Thyroid gland (tissue), 4 donors: ENCODE results near the gene TEX35. TPM values are rescaled to one million over a fixed set of nuclear protein-coding genes. Genes with fewer than 3 reads are reported as not detected.
"Not testable (repeated sequence)": the region's sequence is repeated elsewhere in the genome, so short reads cannot be mapped to it uniquely, and the experiment has no call there.

ENCODE experiments used
- DNase-seq, 2 donors: peaks; one replicate each; pipeline ENCODE4 v3.0.0-alpha.2; 2019
- H3K27ac ChIP-seq, 3 donors: fragments of 200-600 bp; sonication (generic); 1 replicate in 2 of 3; 2 replicates in 1 of 3; pipeline ENCODE4 v1.5.1; 2016 to 2019; ENCODE audit warnings: mild to moderate bottlenecking in 1 of 3, moderate library complexity in 1 of 3
- H3K27me3 ChIP-seq: fragments of 200-600 bp; sonication (generic); one replicate; pipeline ENCODE4 v1.5.1; 2019
- H3K36me3 ChIP-seq, 2 donors: fragments of 200-600 bp; sonication (generic); one replicate each; pipeline ENCODE4 v1.5.1; 2016 to 2019
- H3K4me1 ChIP-seq, 2 donors: fragments of 200-600 bp; sonication (generic); one replicate each; pipeline ENCODE4 v1.5.1; 2017 to 2019
- H3K4me3 ChIP-seq, 3 donors: fragments of 200-600 bp; sonication (generic); replicated peaks in 1 of 3; 1 replicate in 2 of 3; 2 replicates in 1 of 3; pipeline ENCODE4 v1.5.1; 2016; ENCODE audit warnings: mild to moderate bottlenecking in 1 of 3
- H3K9me3 ChIP-seq: fragments of 200-600 bp; sonication (generic); one replicate; pipeline ENCODE4 v1.5.1; 2017
- POLR2A ChIP-seq, 2 donors: fragments of 450-650 bp; IDR thresholded peaks; one replicate each; pipeline ENCODE4 v1.6.1; 2017; ENCODE audit warnings: antibody characterized with exemption in 2 of 2, mild to moderate bottlenecking in 2 of 2, moderate library complexity in 1 of 2
- WGBS, 2 donors: methylation state at CpG; one replicate each; pipeline ENCODE4 v1.1.5; 2017; 5-methylcytosine and 5-hydroxymethylcytosine counted together
- intact Hi-C: fragments of 100-400 bp; cut with DNase I; formaldehyde crosslinking; loops from one replicate; pipeline ENCODE4 v1.15.1; 2023
- total RNA-seq, 4 donors: library from RNA; depleted of rRNA; stranded (reverse); fragments of >200 nt; gene quantifications; one replicate each; pipeline ENCODE4 v1.2.3, GENCODE V29; 2016
- TF ChIP-seq, protein P1 (sequence below), 6 experiments: fragments of 200-600 bp in 3 of 6; fragments of 450-650 bp in 3 of 6; sonication (generic) in 3 of 6; IDR thresholded peaks; one replicate each; pipeline ENCODE4 v1.5.1; 2016 to 2019; ENCODE audit warnings: antibody characterized with exemption in 6 of 6, mild to moderate bottlenecking in 2 of 6, inconsistent platforms in 1 of 6, moderate library complexity in 1 of 6

Gene TEX35
- total RNA-seq, 4 donors from 2014 or later = not detected

GRCh38 chr1:178500936-178501554 lies 11.9 kb upstream of the TEX35 start:
- Histone ChIP-seq H3K9me3 (no peaks in the 10 kb centered on the region), H3K36me3 (no peaks in the 10 kb centered on the region), H3K4me3 (no peak overlapping the region), H3K27me3 (no peaks in the 10 kb centered on the region), H3K4me1 (no peaks in the 10 kb centered on the region), H3K27ac (no peak overlapping the region)
- TF ChIP-seq, protein P1, sequence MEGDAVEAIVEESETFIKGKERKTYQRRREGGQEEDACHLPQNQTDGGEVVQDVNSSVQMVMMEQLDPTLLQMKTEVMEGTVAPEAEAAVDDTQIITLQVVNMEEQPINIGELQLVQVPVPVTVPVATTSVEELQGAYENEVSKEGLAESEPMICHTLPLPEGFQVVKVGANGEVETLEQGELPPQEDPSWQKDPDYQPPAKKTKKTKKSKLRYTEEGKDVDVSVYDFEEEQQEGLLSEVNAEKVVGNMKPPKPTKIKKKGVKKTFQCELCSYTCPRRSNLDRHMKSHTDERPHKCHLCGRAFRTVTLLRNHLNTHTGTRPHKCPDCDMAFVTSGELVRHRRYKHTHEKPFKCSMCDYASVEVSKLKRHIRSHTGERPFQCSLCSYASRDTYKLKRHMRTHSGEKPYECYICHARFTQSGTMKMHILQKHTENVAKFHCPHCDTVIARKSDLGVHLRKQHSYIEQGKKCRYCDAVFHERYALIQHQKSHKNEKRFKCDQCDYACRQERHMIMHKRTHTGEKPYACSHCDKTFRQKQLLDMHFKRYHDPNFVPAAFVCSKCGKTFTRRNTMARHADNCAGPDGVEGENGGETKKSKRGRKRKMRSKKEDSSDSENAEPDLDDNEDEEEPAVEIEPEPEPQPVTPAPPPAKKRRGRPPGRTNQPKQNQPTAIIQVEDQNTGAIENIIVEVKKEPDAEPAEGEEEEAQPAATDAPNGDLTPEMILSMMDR (IDR thresholded peaks at IDR 0.05) = no peak
- TF ChIP-seq POLR2A (IDR thresholded peaks at IDR 0.05) = no peak
- no peak for DNase-seq
- WGBS, 2 donors = 79 to 83% methylated on average over 10 of the region's 10 CpGs
- intact Hi-C loops = loop anchor here (5.0 kb wide), 1 partner anchor 189 kb away; no protein-coding TSS in a partner anchor

DNA sequence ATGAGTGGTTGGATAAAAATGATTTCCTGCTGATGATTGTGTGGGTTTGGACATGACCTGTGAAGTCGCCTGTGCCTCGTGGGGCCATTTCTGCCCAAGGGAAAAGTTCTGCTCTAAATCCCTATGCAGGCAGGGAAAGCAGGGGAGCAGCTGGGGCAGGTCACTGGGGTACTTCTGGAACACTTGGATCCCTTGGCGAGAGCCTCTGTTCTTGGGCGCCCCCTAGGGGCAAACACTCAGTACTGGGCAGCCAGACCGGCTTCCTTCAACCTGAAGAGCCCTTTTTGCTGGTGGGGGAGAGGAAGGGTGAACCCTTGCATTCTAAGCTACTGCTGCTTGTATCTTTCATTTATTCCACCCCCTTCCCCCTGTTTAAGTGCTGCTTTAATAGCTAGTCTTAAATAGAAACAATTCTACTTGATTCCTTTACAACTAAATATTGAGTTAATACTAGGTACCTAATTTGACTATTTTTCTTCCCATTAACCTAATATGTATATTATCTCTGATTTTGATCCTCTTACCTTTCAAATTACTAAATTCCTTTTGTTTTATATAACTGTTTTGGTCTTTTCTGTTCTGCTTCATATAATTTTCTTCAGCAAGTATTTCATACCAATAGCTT lies 11.1 kb upstream of the TEX35 start:
- intact Hi-C loops = loop anchor here (5.0 kb wide), 1 partner anchor 190 kb away; no protein-coding TSS in a partner anchor
- Histone ChIP-seq H3K27ac (no peak overlapping the region), H3K27me3 (no peaks in the 10 kb centered on the region), H3K4me3 (no peak overlapping the region), H3K4me1 (no peaks in the 10 kb centered on the region), H3K36me3 (no peaks in the 10 kb centered on the region), H3K9me3 (no peaks in the 10 kb centered on the region)
- no peak for TF ChIP-seq POLR2A (IDR thresholded peaks at IDR 0.05)
- TF ChIP-seq, protein P1 (IDR thresholded peaks at IDR 0.05) = peak; percentile 58 to 89 (median 74)
- DNase-seq = peak; percentile 68 to 81
- 13 to 23% methylated on average over 5 of the region's 5 CpGs for WGBS, 2 donors

DNA sequence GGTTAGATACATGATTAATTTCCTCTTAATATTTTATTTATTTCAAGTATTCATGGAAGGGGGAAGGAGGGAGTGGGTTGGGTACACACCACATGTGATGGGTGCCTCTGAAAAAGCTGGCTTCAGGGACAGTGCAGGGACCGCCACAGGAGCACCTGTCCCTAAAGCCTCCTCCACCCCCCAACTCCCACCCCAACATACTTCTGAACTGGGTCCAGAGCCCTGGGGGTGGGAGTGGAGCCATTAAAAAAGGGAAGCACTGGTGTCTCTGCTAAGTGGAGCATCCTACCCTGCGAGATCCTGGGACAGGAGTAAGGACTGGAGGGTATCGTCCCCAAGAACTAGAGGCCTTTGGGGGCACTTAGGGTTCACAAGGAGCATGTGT lies 10.6 kb upstream of the TEX35 start:
- TF ChIP-seq, protein P1 (IDR thresholded peaks at IDR 0.05) = no peak
- no peak for TF ChIP-seq POLR2A (IDR thresholded peaks at IDR 0.05)
- no peak for DNase-seq
- Histone ChIP-seq H3K27me3 (no peaks in the 10 kb centered on the region), H3K27ac (no peak overlapping the region), H3K4me3 (no peak overlapping the region), H3K36me3 (no peaks in the 10 kb centered on the region), H3K9me3 (no peaks in the 10 kb centered on the region), H3K4me1 (no peaks in the 10 kb centered on the region)
- intact Hi-C loops = loop anchor here (5.0 kb wide), 1 partner anchor 190 kb away; no protein-coding TSS in a partner anchor
- WGBS, 2 donors = 90 to 94% methylated on average over 3 of the region's 3 CpGs

DNA sequence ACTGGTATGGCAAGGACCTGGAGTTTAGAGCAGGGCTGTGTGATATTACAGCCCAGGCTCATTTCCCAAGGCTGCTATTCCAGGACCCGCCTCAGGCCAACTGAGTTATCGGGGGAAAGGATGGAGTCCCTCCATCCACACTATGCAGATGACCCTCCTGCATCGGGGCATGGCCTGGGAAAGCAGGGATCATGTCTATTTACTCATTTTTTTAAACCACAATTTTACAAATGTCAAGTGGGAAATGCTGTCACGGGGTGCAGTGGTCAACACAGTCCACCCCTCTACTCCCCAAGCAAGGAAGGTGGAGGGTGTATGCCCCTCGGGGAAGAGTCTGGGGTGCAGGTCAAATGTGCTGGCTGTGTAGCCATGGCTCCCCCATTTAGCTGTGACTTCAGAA lies 10.1 kb upstream of the TEX35 start:
- H3K9me3 ChIP-seq = no peaks in the 10 kb centered on the region
- H3K27me3 ChIP-seq = no peaks in the 10 kb centered on the region
- H3K4me1 ChIP-seq = no peaks in the 10 kb centered on the region
- WGBS, 2 donors = 86 to 88% methylated on average over 5 of the region's 5 CpGs
- no peak for DNase-seq
- TF ChIP-seq, protein P1 (IDR thresholded peaks at IDR 0.05) = no peak
- no peak for TF ChIP-seq POLR2A (IDR thresholded peaks at IDR 0.05)
- no peak overlapping the region for H3K4me3 ChIP-seq
- intact Hi-C loops = loop anchor here (5.0 kb wide), 1 partner anchor 191 kb away; no protein-coding TSS in a partner anchor
- H3K36me3 ChIP-seq = no peaks in the 10 kb centered on the region
- no peak overlapping the region for H3K27ac ChIP-seq

- not testable (repeated sequence) for H3K9me3 ChIP-seq, H3K27ac ChIP-seq, H3K4me1 ChIP-seq, H3K36me3 ChIP-seq, H3K4me3 ChIP-seq, DNase-seq, H3K27me3 ChIP-seq
- 95 to 96% methylated on average over 14 of the region's 14 CpGs for WGBS, 2 donors
- intact Hi-C loops = loop anchor here (5.0 kb wide), 1 partner anchor 191 kb away; no protein-coding TSS in a partner anchor
Observed at GRCh38 chr1:178503316-178503715, 9.6 kb upstream of the TEX35 start.
